Myometrial cell (primary cell): ENCODE results near the gene SRGN. TPM values are rescaled to one million over a fixed set of nuclear protein-coding genes. Genes with fewer than 3 reads are reported as not detected.

Experiments
- total RNA-seq: library from RNA; depleted of rRNA; stranded (reverse); fragments of >200 nt; gene quantifications from 2 replicates; pipeline ENCODE4 v1.2.3, GENCODE V29; 2015

SRGN gene, protein sequence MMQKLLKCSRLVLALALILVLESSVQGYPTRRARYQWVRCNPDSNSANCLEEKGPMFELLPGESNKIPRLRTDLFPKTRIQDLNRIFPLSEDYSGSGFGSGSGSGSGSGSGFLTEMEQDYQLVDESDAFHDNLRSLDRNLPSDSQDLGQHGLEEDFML
- 756 and 876 TPM in 2 replicates for total RNA-seq

DNA sequence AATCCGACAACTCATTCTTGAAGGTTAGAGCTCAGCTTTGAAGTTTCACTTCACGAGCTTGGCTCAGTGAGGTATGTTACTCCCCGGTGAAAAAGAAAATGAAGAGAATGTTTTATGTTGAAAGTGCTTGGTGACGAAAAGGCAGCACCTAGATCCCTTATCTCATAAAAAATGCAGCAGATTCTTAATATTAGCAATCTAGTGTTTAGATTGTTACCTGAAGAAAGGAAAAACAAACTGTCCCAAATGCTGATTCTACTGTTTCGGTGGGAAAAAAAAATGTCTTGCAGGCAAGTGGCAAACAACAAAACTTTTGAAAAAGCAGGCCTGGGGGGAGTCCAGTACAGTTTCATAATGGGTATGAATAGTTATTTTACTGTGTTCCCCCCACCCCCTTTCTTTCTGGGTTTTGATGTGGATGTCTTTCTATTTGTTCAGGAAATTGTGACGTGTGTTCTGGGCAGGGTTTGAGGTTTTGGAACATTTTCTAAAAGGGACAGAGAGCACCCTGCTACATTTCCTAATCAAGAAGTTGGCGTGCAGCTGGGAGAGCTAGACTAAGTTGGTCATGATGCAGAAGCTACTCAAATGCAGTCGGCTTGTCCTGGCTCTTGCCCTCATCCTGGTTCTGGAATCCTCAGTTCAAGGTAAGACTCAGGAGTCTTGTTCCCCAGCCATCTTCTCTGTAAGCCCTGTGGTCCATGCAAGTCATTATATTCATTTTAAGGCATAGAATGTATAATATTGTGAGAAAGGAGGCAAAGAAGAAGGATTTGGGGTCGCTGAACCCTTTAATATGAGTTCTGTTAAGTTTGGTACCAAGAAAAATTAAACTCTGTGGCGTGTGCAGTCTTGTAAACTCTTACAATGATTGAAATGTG is at the start of gene SRGN:
TSS of gene SRGN (plus strand) at position 514 of the 881 bp plus-strand sequence. CDS start at position 569, 55 bp downstream.

DNA sequence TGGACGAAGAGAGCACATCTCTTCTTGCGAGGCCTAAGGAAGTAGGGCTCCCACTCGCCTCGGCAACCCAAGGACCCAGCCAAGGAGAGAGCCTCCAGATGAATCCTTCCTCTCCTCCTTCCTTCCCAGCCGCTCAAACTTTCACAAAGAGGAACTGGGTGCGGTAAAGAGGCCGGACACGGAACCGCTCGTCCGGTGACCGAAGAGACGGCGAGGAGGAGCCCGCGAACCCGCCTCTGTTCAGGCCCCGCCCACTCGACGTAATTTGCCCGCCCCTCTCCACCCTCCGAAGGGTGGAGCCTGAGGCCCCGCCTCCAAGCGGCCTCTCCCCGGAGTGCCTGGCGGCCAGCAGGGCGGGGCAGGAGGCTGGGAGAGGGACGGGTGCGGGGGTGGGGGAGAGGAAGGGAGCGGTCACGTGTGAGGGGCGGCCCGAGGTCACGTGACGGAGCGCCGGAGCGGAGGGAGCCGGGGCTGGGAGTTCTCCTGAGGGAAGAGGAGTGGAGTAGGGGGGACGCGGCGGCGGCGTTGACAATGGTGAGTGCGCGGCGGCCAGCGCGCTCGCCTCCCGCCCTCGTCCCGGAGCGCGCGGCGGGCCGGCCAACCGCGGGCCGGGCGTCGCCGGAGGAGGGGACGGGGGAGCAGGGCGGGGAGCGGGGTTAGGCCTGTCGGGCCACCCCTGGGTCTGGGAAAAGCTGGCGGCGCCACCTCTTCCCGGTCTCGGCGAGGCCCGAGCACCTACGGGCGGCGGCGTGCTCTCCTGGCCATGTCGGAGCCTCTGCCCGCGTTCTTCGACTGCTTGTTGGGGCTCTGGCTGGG is 36.1 kb downstream of the SRGN start, which contains the start of gene VPS26A:
TSS of gene VPS26A (plus strand) at position 432 of the 816 bp plus-strand sequence. CDS start at position 532, 100 bp downstream.

Other genes starting within 250 kb of the SRGN start
- 54.8 and 83.3 TPM in 2 replicates for gene DDX50, start 186.8 kb upstream of the SRGN start, total RNA-seq
- 45.6 and 59.4 TPM in 2 replicates for gene DDX21, start 131.9 kb upstream of the SRGN start, total RNA-seq
- gene KIFBP, start 99.3 kb upstream of the SRGN start, total RNA-seq = 48.4 and 56.2 TPM in 2 replicates
- gene VPS26A, start 36.1 kb downstream of the SRGN start, total RNA-seq = 10.4 and 21.1 TPM in 2 replicates
- gene SUPV3L1, start 92.1 kb downstream of the SRGN start, total RNA-seq = 14.4 and 31.0 TPM in 2 replicates
- gene HKDC1, start 132.2 kb downstream of the SRGN start, total RNA-seq = 0.29 and 1.1 TPM in 2 replicates
- gene HK1, start 190.4 kb downstream of the SRGN start, total RNA-seq = 117 and 124 TPM in 2 replicates